Forelimb muscle (tissue), 1 donor: ENCODE results near the gene BOD1. TPM values are rescaled to one million over a fixed set of nuclear protein-coding genes. Genes with fewer than 3 reads are reported as not detected.
A peak's percentile ranks its signal among the peaks of the same experiment; 100 is the strongest.

Experiments used
- DNase-seq: peaks from one replicate; pipeline ENCODE4 v3.0.0-alpha.2; 2013; ENCODE audit warnings: low read depth
- polyA plus RNA-seq: library from polyadenylated mRNA; unstranded; fragments of 120-200 nt; gene quantifications from one replicate; pipeline ENCODE4 v1.2.1, GENCODE V29; 2013; ENCODE audit not compliant: insufficient read length

BOD1 gene
- polyA plus RNA-seq, result 72.1 TPM

GRCh38 chr5:173616577-173617118 lies at the start of gene BOD1:
Gene BOD1 (minus strand): TSS chr5:173616650. CDS start chr5:173616436, 214 bp downstream.
- peak; percentile 98 for DNase-seq

- DNase-seq, result no peak
These were observed 48.9 kb upstream of the BOD1 start for GRCh38 chr5:173665326-173665725.

- peak; percentile 13 for DNase-seq
These were observed 47.7 kb upstream of the BOD1 start for GRCh38 chr5:173664154-173664526.

DNA sequence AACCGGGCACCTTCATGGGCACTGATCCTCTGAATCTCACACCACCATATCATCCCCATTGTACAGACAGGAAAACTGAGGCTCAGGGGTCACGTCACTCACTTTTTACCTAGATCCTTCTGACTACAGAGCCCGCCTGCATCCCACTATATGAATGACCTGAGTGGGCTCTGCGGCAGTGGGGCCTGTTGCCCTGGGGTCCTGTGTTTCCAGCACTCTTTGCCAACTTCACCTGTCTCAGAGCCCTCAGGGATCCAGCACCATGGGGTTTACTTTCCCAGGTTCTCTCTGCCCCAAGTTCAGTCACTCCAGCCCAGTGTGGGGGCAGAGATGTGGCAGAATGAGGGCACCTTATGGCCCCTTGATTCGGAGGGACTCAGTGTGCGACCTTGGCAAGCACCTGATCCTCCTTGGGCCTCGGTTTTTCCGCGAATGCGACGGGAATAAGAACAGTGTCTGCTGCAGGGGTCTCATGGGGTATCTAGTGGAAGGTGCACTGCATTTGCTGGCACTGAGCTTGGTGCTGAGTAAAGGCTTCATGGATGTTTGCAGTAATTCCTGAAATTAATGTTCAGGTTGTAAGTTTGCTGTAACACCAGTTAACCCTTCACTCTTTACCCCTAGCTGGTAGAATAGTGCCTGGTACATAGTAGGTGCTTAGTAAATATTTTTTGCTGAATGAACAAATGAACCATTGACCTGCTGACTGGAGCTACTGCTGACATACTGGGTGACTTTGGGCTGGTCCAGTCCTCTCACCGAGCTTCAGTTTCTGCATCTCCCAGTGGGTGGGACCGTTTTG lies 47.1 kb upstream of the BOD1 start:
- no peak for DNase-seq

DNA sequence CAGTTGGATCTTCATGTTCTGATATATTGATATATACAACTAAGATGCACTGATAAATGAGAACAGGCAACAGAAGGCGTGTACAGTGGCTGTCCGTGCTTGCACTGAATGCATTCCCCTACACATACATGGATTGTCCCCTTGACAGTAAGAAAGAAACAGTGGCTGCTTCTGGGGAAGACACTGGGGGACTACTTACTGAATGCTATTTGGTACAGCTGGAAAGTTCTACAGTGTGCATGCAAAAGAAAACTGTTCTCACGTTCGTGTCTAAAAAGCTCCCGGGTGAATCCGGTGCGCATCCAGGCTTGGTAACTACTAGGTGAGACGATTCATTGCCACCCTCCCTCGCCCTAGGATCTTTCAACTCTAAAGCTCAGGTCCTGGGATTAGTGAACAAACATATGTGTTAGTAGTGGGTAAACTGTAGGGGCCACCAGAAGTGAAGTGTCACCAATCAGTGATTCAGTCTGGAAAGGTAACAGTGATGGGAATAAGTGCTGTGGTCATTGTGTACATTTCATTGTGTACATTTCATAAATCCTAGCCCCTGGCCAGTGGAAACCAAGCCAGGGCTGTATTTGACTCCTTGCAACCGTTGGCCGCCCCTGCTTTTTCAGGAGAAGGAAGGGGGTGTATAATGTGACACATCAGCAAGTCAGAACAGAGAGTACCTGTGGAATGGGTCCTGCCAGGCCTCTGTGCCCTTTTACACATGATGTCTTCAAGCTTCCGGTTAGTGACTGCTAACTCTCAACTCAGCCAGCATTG lies 46.3 kb upstream of the BOD1 start:
- DNase-seq, result no peak

GRCh38 chr5:173660481-173661280 lies 44.2 kb upstream of the BOD1 start:
- no peak for DNase-seq

- DNase-seq, result no peak
These were observed 43.0 kb upstream of the BOD1 start for GRCh38 chr5:173659423-173659822.

DNA sequence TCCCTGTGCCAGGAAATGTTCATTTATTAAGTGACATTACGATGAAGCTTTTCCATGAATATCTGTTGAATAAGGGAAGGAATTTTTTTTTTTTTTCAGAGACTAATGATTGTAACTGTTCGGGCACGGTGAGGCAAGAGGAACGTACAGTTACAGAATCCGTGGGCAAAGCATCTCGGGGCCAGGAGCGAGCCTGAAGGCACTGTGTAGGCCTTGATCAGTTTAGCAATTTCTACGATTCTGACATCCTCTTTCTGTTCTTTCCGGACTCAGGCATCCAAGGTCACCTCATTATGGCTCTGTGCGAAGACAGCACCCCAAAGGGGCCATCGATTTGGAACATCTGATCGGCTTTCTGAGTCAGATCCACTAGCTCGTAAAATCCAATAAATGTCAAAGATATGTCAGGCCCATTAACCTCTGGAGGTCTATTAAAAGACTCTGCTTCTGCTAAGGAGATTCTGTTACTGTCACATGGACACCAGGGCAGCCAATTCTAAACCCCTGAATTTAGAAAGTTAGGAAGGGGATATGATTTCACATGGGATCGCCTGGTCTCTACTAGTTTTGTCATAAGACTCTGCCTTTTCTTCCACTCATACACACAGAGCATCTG lies 41.4 kb upstream of the BOD1 start:
- no peak for DNase-seq

DNA sequence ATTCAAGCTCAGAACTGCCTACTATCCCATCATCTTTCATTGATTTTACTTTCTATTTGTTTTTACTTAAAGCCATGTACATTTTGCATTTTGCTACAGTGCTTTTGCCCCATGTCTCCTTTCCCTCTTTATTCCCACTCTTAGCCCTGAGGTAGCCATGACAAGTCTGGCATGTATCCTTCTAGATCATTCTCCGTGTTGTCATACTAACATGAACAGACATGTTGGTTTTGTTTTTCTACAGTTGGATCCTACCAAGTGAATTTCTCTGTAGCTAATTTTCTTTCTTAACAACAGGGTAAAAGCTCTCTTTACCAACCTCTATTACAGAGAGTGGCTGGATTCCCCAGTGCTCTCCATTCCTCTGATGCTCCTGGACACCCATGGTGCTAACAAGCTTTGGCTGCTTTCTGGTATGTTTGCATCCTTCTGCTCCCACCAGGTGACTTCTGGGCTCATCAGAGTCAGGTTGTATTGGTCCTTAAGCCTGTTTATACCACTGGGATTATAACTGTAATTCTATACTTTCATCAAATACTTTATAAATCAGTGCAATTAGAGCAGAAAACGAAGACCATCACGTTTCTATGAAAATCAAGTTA lies 38.8 kb upstream of the BOD1 start:
- DNase-seq, result no peak

DNA sequence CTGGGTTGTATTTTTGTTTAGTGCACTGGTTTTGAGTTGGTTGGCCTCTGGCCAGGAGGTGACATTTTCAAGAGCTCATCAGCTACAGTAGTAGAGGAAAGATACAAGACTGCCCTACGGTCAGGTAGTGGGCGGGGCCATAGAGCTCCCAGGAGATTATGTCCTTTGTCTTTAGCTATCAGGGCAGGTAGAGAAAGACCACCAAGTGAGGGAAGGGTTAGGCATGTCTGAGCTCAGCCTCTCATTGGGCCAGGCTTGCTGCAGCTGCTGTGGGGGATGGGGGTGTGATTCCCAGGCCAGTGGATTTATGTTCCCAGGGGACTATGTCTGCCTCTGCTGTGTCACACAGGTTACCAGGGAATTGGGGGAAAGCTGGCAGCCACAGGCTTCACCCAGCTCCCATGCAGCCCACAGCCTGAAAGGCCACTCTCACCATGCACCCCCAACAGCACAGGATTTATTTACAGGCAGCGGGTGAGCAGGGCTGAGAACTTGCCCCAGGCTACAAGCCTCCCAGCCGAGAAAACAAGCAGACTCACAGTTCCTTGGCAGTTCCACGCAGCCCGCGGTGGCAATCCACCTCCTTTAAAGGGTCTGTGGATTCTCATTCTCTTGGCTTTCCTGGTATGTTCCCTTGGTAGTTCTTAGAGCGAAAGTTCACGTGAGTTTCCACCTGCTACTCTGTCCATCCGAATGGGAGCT lies 37.5 kb upstream of the BOD1 start:
- DNase-seq, result no peak

DNA sequence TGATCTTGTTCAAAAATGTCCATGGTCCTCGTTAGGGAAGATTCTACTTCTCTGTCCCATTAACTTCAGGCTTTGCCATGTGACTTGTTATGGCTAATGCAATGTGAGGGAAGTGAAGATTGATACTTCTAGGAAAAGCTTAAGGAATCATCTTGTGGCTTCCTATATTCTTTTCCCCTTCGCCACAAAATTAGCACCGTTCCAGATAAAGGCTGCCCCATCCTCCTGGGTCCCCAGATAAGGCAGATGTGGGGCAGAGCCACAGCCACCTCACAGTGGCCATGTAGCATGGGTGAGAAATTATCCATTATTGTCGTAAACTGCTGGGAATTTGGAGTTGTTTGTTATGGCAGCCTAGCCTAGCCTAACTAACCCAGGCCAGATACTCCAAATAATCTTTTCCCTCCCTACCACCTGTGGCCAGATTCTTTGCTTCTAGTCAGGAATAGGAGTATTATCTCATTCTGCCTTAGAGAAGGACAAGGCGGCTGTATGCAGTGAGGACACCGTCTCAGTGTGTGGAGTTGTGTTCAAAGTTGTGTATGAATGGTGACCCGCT lies 31.9 kb upstream of the BOD1 start:
- no peak for DNase-seq

DNA sequence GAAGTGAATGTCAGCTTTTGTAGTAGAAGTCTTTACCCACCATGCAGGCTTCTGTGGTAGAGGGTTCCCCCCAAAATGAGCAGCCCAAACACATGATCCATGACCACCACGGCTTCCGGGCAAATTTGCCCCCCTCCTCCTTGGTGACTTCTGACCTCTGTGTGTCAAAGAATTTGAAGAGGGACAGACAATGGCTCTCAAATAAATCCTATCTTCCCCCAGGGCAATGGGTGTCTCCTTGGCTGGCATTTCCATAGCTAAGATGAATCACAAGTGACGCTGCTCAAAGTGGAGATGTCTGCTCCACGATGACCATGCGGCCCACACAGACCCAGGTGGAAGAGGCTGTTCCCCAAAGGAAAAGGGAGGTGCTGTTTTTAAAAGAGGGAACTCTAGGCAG lies 30.2 kb upstream of the BOD1 start:
- DNase-seq, result no peak

- DNase-seq, result no peak
These were observed 29.6 kb upstream of the BOD1 start for GRCh38 chr5:173645890-173646574.

DNA sequence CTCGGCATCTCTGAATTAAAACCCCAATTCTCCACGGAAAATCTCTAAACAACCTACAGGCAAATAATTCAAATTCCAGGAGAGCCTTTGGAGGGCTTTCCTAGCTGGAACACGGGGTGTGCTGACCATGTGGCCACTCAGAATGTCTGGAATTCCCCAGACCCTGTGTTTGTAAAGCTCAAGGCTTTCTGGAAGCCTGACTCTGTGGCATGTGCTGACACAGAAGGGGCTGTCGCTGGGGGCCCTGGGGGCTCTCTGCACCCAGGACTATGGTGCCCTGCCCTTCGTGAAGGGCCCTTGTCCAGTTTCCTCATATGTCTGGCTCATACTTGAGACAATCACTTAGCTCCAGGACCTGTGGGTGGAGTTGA lies 29.0 kb upstream of the BOD1 start:
- DNase-seq, result no peak

DNA sequence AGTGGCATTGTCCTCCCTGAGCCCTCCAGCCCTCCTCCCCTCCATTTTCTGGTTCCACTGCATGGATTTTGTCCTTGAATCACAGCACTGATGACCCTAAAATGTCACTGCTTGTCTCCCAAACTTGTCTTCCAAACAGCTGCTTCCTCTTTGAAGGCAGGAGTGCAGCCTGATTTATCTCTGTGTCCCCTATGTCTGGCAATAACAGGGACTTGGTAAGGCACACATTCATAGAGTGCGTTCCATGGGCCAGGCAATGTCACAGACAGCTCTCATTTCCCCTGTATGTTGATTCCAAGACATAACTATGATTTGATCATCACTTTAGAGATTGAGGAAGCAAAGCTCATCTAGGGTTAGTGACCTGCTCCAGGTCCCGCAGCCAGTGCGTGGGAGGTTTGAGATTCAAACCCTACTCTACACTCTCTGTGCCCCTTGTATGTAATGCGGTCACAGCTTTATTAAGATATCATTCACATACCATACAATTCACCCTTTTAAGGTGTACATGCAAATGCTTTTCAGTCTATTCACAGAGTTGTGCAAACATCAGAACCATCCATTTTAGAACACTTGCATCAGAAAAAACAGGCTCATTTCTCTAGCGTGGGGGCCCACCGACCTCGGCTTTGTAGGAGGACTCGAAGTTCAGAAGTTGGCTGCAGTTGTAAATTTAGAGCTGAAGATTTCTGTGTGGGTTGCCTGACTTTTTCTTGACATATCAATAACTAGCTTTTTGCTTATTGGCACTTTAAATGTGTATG lies 28.4 kb upstream of the BOD1 start:
- no peak for DNase-seq

GRCh38 chr5:173643964-173644363 lies 27.5 kb upstream of the BOD1 start:
- no peak for DNase-seq

DNA sequence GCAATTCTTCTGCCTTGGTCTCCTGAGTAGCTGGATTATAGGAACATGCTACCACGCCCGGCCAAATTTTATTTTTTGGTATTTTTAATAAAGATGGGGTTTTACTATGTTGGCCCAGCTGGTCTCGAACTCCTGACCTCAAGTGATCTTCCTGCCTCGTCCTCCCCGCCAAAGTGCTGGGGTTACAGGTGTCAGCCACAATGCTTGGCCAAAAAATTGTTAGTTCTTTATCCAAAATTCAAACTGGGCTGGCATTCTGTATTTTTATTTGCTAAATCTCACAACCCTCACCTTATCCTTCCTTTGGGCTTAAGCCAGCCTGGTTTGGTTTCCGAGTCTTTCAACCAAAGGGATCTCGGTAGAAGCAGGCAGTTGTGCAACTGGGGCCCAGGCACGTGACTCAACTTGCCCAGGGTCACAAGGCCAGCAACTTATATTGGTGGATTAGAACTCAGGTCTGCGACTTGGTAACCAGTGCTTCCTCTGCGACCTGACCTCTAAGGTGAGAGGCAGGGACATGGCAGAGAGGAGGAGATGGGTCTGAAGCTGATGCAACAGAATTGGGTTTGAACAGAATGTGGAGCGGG lies 26.5 kb upstream of the BOD1 start:
- no peak for DNase-seq

- no peak for DNase-seq
These were observed 25.9 kb upstream of the BOD1 start for GRCh38 chr5:173642191-173642816.
